ENCODE data around the gene SLC17A5.
A peak's percentile ranks its signal among the peaks of the same experiment; 100 is the strongest.

SLC17A5 gene

DNA sequence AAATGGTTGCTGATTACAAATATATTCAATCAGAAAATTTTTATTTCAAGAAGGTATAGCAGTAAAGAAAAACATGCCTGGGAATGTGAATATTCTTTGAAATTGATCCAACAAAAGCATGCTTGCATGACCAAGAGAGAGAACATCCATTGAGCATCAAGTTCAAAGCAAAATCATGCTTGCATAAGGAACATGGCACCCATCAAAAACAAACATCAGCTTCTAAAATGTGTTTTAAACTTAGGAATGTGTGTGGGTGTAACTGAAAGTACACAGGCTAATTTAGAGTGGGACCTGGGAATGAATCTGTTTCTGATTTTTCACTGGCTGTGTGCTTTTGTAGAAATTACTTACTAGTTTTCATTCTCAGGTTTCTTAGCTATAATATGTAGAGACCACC, 5.6 kb downstream of the SLC17A5 start:
- TF ChIP-seq, protein P1, sequence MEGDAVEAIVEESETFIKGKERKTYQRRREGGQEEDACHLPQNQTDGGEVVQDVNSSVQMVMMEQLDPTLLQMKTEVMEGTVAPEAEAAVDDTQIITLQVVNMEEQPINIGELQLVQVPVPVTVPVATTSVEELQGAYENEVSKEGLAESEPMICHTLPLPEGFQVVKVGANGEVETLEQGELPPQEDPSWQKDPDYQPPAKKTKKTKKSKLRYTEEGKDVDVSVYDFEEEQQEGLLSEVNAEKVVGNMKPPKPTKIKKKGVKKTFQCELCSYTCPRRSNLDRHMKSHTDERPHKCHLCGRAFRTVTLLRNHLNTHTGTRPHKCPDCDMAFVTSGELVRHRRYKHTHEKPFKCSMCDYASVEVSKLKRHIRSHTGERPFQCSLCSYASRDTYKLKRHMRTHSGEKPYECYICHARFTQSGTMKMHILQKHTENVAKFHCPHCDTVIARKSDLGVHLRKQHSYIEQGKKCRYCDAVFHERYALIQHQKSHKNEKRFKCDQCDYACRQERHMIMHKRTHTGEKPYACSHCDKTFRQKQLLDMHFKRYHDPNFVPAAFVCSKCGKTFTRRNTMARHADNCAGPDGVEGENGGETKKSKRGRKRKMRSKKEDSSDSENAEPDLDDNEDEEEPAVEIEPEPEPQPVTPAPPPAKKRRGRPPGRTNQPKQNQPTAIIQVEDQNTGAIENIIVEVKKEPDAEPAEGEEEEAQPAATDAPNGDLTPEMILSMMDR (conservative IDR thresholded peaks at IDR 0.05; ENCODE audit: control insufficient read depth, insufficient read depth, low read depth, low read length) = no peak
- peak; percentile 74 for DNase-seq (ENCODE audit: low read depth)
- no peak overlapping the region for H3K4me3 ChIP-seq (ENCODE audit: control insufficient read depth, low read depth, low read length)

DNA sequence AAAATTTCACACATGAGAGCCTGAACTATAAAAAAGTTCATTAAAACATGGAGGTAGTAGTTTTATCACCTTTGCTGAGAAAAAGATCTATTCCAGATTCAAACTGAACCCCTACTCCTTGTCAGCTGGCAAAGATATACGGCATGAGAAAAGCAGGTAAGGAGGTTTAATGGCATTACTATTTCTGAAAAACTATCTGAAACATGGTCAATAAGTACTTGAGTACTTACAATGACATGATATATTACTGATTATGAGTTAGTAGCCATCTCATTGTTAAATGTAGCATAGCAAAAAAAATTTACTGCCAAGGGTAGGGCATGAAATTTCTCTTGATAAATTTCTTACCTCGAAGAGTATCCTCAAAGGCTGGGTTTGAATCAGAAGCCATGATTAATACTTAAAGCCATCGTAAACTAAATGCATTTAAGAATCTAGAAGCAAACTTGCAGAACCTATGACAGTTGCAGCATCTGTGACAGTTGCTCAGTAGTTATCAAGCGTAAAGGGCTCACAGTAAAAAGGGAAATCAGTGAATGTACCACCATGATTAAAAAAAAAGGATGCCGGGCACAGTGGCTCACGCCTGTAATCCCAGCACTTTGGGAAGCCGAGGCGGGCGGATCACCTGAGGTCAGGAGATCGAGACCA, 8.7 kb downstream of the SLC17A5 start:
- DNase-seq (ENCODE audit: low read depth) = peak; percentile 9
- TF ChIP-seq, protein P1 (conservative IDR thresholded peaks at IDR 0.05; ENCODE audit: control insufficient read depth, insufficient read depth, low read depth, low read length) = no peak
- peak overlapping the region; percentile 54 for H3K4me3 ChIP-seq (ENCODE audit: control insufficient read depth, low read depth, low read length)

DNA sequence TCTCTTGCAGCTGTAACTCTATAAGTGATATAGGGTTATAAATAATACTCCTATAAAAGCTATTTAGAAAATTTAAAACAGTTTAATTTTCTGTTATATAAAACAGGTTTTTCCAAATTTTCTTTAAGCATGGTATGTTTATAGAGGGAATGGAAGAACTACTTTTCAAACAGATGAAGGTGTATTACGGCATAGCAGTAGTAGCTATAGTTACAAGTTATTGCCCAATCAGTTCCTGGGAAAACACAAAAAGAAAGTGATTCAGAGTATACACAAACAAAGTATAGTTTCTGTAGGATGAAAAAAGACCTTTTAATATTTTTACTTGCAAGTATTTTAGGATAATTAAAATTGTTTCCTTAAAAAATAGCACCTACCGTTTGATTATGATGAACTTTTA, 9.8 kb downstream of the SLC17A5 start:
- DNase-seq (ENCODE audit: low read depth) = no peak

DNA sequence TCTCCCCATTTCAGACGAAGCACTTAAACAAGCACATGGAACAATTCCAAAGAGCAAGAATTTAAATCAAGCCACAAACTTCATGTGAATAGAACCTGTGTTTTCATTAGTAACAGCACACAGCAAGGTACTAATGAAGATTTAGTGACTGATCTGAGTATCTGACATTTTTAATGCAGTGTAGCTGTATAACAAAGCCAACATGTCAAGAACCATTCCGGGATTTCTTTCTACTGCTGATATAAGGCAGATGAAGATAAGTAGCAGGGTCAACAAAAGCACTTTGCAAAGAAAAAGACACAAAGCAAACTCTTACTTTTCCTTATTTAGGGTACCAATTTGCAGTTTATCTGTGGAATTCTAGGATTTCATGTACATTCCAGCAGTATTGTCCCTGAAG, 11.3 kb downstream of the SLC17A5 start:
- TF ChIP-seq, protein P1 (conservative IDR thresholded peaks at IDR 0.05; ENCODE audit: control insufficient read depth, insufficient read depth, low read depth, low read length) = no peak
- no peak overlapping the region for H3K4me3 ChIP-seq (ENCODE audit: control insufficient read depth, low read depth, low read length)

More for the DNA sequence above, 9.8 kb downstream of the SLC17A5 start:
- TF ChIP-seq, protein P1 (conservative IDR thresholded peaks at IDR 0.05; ENCODE audit: control insufficient read depth, insufficient read depth, low read depth, low read length) = no peak
- no peak overlapping the region for H3K4me3 ChIP-seq (ENCODE audit: control insufficient read depth, low read depth, low read length)

DNA sequence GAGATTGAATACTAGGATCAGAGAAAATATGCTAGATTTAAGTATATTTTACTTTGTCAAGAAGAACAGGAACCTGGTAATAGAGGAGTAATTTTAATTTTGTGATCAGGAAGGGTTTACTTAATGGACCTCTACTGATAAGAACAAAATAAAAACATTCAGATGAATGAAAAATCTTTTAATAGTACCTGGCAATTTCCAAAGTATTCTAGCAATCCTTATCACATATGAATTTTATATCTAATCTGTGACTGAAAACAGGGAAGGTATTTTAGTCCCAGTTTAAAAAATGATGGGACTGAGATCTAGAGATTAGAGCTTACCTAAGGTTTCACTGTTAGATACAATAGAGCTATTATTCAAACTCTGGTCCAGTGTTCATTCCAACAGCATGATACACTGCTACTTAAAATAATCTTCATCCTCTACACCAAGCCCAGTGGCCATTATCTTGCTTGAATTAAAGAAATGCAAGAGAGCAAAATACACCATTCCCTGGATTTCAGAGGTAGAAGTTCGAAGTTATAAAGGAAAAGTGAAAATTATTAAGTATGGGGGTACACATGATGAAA, 13.5 kb downstream of the SLC17A5 start:
- TF ChIP-seq, protein P1 (conservative IDR thresholded peaks at IDR 0.05; ENCODE audit: control insufficient read depth, insufficient read depth, low read depth, low read length) = no peak
- no peak for DNase-seq (ENCODE audit: low read depth)
- H3K4me3 ChIP-seq (ENCODE audit: control insufficient read depth, low read depth, low read length) = no peak overlapping the region

More for the DNA sequence above, 11.3 kb downstream of the SLC17A5 start:
- DNase-seq (ENCODE audit: low read depth) = no peak

DNA sequence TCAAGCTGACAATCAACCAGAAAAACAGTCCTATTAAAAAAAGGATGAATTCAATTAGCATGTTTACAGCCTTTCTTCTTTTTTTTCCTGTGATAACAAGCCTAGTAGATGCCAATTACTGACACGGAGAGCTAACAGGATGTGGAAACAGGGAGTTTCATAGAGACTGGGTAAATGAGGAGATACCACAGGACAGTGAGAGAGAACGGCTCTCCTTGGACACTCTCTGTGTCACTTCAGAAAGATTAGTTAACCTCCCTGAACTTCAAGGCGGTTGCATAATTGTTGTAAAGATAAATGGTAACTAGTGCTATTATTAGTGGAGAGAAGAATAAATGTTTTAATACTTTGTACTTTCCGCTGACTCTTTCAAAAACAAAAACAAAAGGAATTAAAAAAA, 14.8 kb downstream of the SLC17A5 start:
- TF ChIP-seq, protein P1 (conservative IDR thresholded peaks at IDR 0.05; ENCODE audit: control insufficient read depth, insufficient read depth, low read depth, low read length) = no peak
- DNase-seq (ENCODE audit: low read depth) = no peak
- H3K4me3 ChIP-seq (ENCODE audit: control insufficient read depth, low read depth, low read length) = no peak overlapping the region

Data from fibroblast of mammary gland (primary cell).